Measurements from ENCODE around the gene NLRP5. TPM values are rescaled to one million over a fixed set of nuclear protein-coding genes. Genes with fewer than 3 reads are reported as not detected.

NLRP5 gene
- total RNA-seq, 1 donor from 2014 or later: not detected

- no peak for FAIRE-seq
- H3K27me3 ChIP-seq (ENCODE audit: control insufficient read depth, insufficient read depth, low read length): no peaks in the 10 kb centered on the region
- H3K4me3 ChIP-seq (ENCODE audit: low read depth, low read length): no peak overlapping the region
- TF ChIP-seq CTCF (IDR thresholded peaks at IDR 0.05; ENCODE audit: insufficient read depth, low read length, severe bottlenecking): no peak
- H3K36me3 ChIP-seq (ENCODE audit: control insufficient read depth, insufficient read depth, low read length): peaks cover 12% of the 10 kb centered on the region
- no peak for DNase-seq (ENCODE audit: low read depth)
Measured at GRCh38 chr19:56091751-56092546, 105.4 kb downstream of the NLRP5 start.

- DNase-seq (ENCODE audit: low read depth): no peak
Measured at GRCh38 chr19:56092685-56093631, 106.4 kb downstream of the NLRP5 start.

GRCh38 chr19:56094449-56094848, 107.9 kb downstream of the NLRP5 start:
- FAIRE-seq (no peak), DNase-seq (ENCODE audit: low read depth) (no peak)
- no peak overlapping the region for H3K4me3 ChIP-seq (ENCODE audit: low read depth, low read length)
- TF ChIP-seq CTCF (IDR thresholded peaks at IDR 0.05; ENCODE audit: insufficient read depth, low read length, severe bottlenecking): no peak
- H3K27me3 ChIP-seq (ENCODE audit: control insufficient read depth, insufficient read depth, low read length): no peaks in the 10 kb centered on the region
- peaks cover 10% of the 10 kb centered on the region for H3K36me3 ChIP-seq (ENCODE audit: control insufficient read depth, insufficient read depth, low read length)

More at GRCh38 chr19:56092685-56093631, 106.4 kb downstream of the NLRP5 start:
- Histone ChIP-seq H3K36me3 (ENCODE audit: control insufficient read depth, insufficient read depth, low read length) (peaks cover 13% of the 10 kb centered on the region), H3K4me3 (ENCODE audit: low read depth, low read length) (no peak overlapping the region), H3K27me3 (ENCODE audit: control insufficient read depth, insufficient read depth, low read length) (no peaks in the 10 kb centered on the region)
- no peak for TF ChIP-seq CTCF (IDR thresholded peaks at IDR 0.05; ENCODE audit: insufficient read depth, low read length, severe bottlenecking)
- FAIRE-seq: peak; percentile 60

GRCh38 chr19:56096665-56097064, 110.1 kb downstream of the NLRP5 start:
- no peak overlapping the region for H3K4me3 ChIP-seq (ENCODE audit: low read depth, low read length)
- no peak for FAIRE-seq
- TF ChIP-seq CTCF (IDR thresholded peaks at IDR 0.05; ENCODE audit: insufficient read depth, low read length, severe bottlenecking): no peak
- H3K36me3 ChIP-seq (ENCODE audit: control insufficient read depth, insufficient read depth, low read length): peaks cover 13% of the 10 kb centered on the region
- DNase-seq (ENCODE audit: low read depth): no peak
- no peaks in the 10 kb centered on the region for H3K27me3 ChIP-seq (ENCODE audit: control insufficient read depth, insufficient read depth, low read length)

GRCh38 chr19:56097306-56097705, 110.7 kb downstream of the NLRP5 start:
- DNase-seq (ENCODE audit: low read depth) (no peak), FAIRE-seq (no peak)
- no peak for TF ChIP-seq CTCF (IDR thresholded peaks at IDR 0.05; ENCODE audit: insufficient read depth, low read length, severe bottlenecking)
- no peak overlapping the region for H3K4me3 ChIP-seq (ENCODE audit: low read depth, low read length)
- H3K36me3 ChIP-seq (ENCODE audit: control insufficient read depth, insufficient read depth, low read length): peaks cover 13% of the 10 kb centered on the region
- no peaks in the 10 kb centered on the region for H3K27me3 ChIP-seq (ENCODE audit: control insufficient read depth, insufficient read depth, low read length)
